SK-MEL-5 (cell line): ENCODE data around the gene ATP13A3. TPM values are rescaled to one million over a fixed set of nuclear protein-coding genes. Genes with fewer than 3 reads are reported as not detected.
"Not testable (repeated sequence)": the region's sequence is repeated elsewhere in the genome, so short reads cannot be mapped to it uniquely, and the experiment has no call there.

Source experiments
- DNase-seq: peaks from one replicate; pipeline ENCODE4 v3.0.0-alpha.2; 2016; ENCODE audit warnings: low read depth, low spot score
- in situ Hi-C: cut with HindIII; loops from 2 replicates; pipeline ENCODE4 v1.10.0; 2016; ENCODE audit warnings: low sequenced_read_pairs, high pct_unique_total_duplicates, low pct_unique_long_range_greater_than_20kb
- total RNA-seq: library from RNA; depleted of rRNA; stranded (reverse); fragments of >200 nt; shearing (Covaris generic); gene quantifications from 2 replicates; pipeline ENCODE4 v1.2.3, GENCODE V29; 2014

ATP13A3 gene
- total RNA-seq, 1 experiment from 2014 or later, result 102 TPM

- DNase-seq, result no peak
- in situ Hi-C loops, result no loop called here
These were observed 1.3 kb downstream of the ATP13A3 start for GRCh38 chr3:194485468-194485880.

GRCh38 chr3:194484614-194485013, 2.2 kb downstream of the ATP13A3 start:
- DNase-seq, result no peak
- in situ Hi-C loops, result no loop called here

GRCh38 chr3:194483850-194484249, 3.0 kb downstream of the ATP13A3 start:
- in situ Hi-C loops, result no loop called here
- no peak for DNase-seq

- in situ Hi-C loops, DNase-seq: not testable (repeated sequence)
These were observed 4.0 kb downstream of the ATP13A3 start for GRCh38 chr3:194482830-194483229.

- in situ Hi-C loops, result no loop called here
- no peak for DNase-seq
These were observed 4.6 kb downstream of the ATP13A3 start for GRCh38 chr3:194482196-194482593.

GRCh38 chr3:194481525-194482195, 5.1 kb downstream of the ATP13A3 start:
- DNase-seq, result no peak
- in situ Hi-C loops, result no loop called here

GRCh38 chr3:194481103-194481502, 5.7 kb downstream of the ATP13A3 start:
- in situ Hi-C loops, result no loop called here
- DNase-seq, result no peak

- in situ Hi-C loops, result no loop called here
- DNase-seq, result no peak
These were observed 10.0 kb downstream of the ATP13A3 start for GRCh38 chr3:194476784-194477183.

- in situ Hi-C loops, result no loop called here
These were observed 10.8 kb downstream of the ATP13A3 start for GRCh38 chr3:194475978-194476377.

GRCh38 chr3:194475138-194475932, 11.5 kb downstream of the ATP13A3 start:
- no peak for DNase-seq
- in situ Hi-C loops, result no loop called here

More at GRCh38 chr3:194475978-194476377, 10.8 kb downstream of the ATP13A3 start:
- no peak for DNase-seq

- DNase-seq, result no peak
- in situ Hi-C loops, result no loop called here
These were observed 12.1 kb downstream of the ATP13A3 start for GRCh38 chr3:194474675-194475074.

GRCh38 chr3:194472290-194472920, 14.4 kb downstream of the ATP13A3 start:
- DNase-seq, result peak; percentile 78
- in situ Hi-C loops, result no loop called here

GRCh38 chr3:194471863-194472262, 14.9 kb downstream of the ATP13A3 start:
- peak; percentile 35 for DNase-seq
- in situ Hi-C loops, result no loop called here

GRCh38 chr3:194470615-194471014, 16.2 kb downstream of the ATP13A3 start:
- in situ Hi-C loops, result no loop called here
- no peak for DNase-seq

GRCh38 chr3:194469977-194470376, 16.8 kb downstream of the ATP13A3 start:
- in situ Hi-C loops, result no loop called here
- peak; percentile 62 for DNase-seq

GRCh38 chr3:194468086-194468485, 18.7 kb downstream of the ATP13A3 start:
- in situ Hi-C loops, result no loop called here
- no peak for DNase-seq

GRCh38 chr3:194466761-194467356, 19.9 kb downstream of the ATP13A3 start:
- in situ Hi-C loops, result no loop called here
- DNase-seq, result no peak

- in situ Hi-C loops, result no loop called here
- no peak for DNase-seq
These were observed 20.8 kb downstream of the ATP13A3 start for GRCh38 chr3:194465920-194466570.
